Measurements from ENCODE around the gene MYBPC3.

- TF ChIP-seq CTCF (IDR thresholded peaks at IDR 0.05), result no peak
- no peak for TF ChIP-seq POLR2A (IDR thresholded peaks at IDR 0.05)
Measured at GRCh38 chr11:47342854-47343253, 9.6 kb downstream of the MYBPC3 start.
